ENCODE results near the gene ITSN2. TPM values are rescaled to one million over a fixed set of nuclear protein-coding genes. Genes with fewer than 3 reads are reported as not detected.

ITSN2 gene
- total RNA-seq, 1 experiment from 2014 or later = 36.5 TPM

DNA sequence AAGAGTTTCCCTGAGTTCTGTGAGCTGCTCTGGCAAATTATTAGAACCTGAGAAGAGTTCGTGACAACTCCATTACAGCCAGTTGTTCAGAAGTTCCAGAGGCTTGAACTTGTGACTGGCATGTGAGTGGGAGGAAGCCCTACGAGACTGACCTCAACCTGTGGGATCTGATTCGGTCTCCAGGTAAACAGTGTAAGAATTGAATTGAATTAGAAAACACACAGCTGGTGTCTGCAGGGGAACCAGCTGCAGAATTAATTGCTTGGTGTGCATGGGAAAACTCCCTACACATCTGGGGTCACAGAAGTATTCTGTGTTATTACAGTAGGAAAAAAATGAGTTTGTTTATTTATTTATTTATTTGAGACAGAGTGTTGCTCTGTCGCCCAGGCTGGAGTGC is 14.0 kb upstream of the ITSN2 start:
- no TSS peak for BruUV-seq (replicated peaks)
- Mint-ChIP-seq H3K4me1 (ENCODE audit: insufficient read depth, unreplicated experiment) (no peaks in the 10 kb centered on the region), H3K4me3 (ENCODE audit: unreplicated experiment) (no peak overlapping the region), H3K36me3 (ENCODE audit: insufficient read depth, unreplicated experiment) (no peaks in the 10 kb centered on the region), H3K27me3 (ENCODE audit: insufficient read depth, unreplicated experiment) (no peaks in the 10 kb centered on the region), H3K9me3 (ENCODE audit: unreplicated experiment) (no peaks in the 10 kb centered on the region), H3K27ac (ENCODE audit: low read depth, unreplicated experiment) (no peak overlapping the region)
- CTCF ChIA-PET = interaction anchor here (0.6 to 1.2 kb wide), 4 partner anchors 70 to 1477 kb away, joined by 4 to 5 read pairs (median 4); no protein-coding TSS in a partner anchor
- POLR2A ChIA-PET = no interaction called here
- intact Hi-C loops (cut with micrococcal nuclease) = no loop called here
- TF ChIP-seq CTCF (IDR thresholded peaks at IDR 0.05; ENCODE audit: unreplicated experiment) = no peak
- no peak for DNase-seq (ENCODE audit: unreplicated experiment)

DNA sequence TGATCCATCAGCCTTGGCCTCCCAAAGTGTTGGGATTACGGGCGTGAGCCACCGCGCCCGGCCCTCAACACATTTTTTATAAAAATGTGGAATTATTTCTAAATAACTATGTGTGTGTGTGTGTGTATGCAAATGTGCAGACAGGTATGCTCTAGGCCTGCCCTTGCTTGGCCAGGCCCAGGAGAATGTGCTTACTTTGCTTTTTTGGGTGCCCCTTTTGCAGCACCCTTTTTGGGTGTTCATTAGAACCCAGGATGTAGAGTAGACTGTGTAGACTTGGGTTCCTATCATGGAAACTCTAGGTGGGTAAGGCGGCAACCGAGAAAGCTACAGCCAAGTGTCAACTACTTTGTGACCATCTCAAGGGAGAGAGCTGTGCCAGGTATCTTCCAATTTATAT is 11.7 kb upstream of the ITSN2 start:
- Mint-ChIP-seq H3K4me1 (ENCODE audit: insufficient read depth, unreplicated experiment) (no peaks in the 10 kb centered on the region), H3K4me3 (ENCODE audit: unreplicated experiment) (no peak overlapping the region), H3K27ac (ENCODE audit: low read depth, unreplicated experiment) (no peak overlapping the region), H3K9me3 (ENCODE audit: unreplicated experiment) (no peaks in the 10 kb centered on the region), H3K36me3 (ENCODE audit: insufficient read depth, unreplicated experiment) (no peaks in the 10 kb centered on the region), H3K27me3 (ENCODE audit: insufficient read depth, unreplicated experiment) (no peaks in the 10 kb centered on the region)
- TF ChIP-seq CTCF (IDR thresholded peaks at IDR 0.05; ENCODE audit: unreplicated experiment) = no peak
- DNase-seq (ENCODE audit: unreplicated experiment) = no peak
- ChIA-PET POLR2A (interaction anchor here (0.7 kb wide), 1 partner anchor 11 kb away, joined by 4 read pairs; the partner anchor contains the start of gene ITSN2), CTCF (interaction anchor here (0.7 kb wide), 1 partner anchor 13 kb away, joined by 4 read pairs; no protein-coding TSS in a partner anchor)
- BruUV-seq (replicated peaks) = no TSS peak
- intact Hi-C loops (cut with micrococcal nuclease) = no loop called here

- CTCF ChIA-PET = interaction anchor here (0.5 to 0.7 kb wide), 2 partner anchors 17 to 23 kb away, joined by 3 to 4 read pairs; no protein-coding TSS in a partner anchor
- no TSS peak for BruUV-seq (replicated peaks)
- no peaks in the 10 kb centered on the region for H3K27me3 Mint-ChIP-seq (ENCODE audit: insufficient read depth, unreplicated experiment)
- no peak overlapping the region for H3K4me3 Mint-ChIP-seq (ENCODE audit: unreplicated experiment)
- H3K4me1 Mint-ChIP-seq (ENCODE audit: insufficient read depth, unreplicated experiment) = peaks cover 16% of the 10 kb centered on the region
- no peaks in the 10 kb centered on the region for H3K9me3 Mint-ChIP-seq (ENCODE audit: unreplicated experiment)
- H3K27ac Mint-ChIP-seq (ENCODE audit: low read depth, unreplicated experiment) = peak overlapping the region; percentile 12
- intact Hi-C loops (cut with micrococcal nuclease) = no loop called here
- H3K36me3 Mint-ChIP-seq (ENCODE audit: insufficient read depth, unreplicated experiment) = no peaks in the 10 kb centered on the region
- POLR2A ChIA-PET = no interaction called here
- DNase-seq (ENCODE audit: unreplicated experiment) = no peak
- TF ChIP-seq CTCF (IDR thresholded peaks at IDR 0.05; ENCODE audit: unreplicated experiment) = no peak
Observed at GRCh38 chr2:24365826-24366225, 5.5 kb upstream of the ITSN2 start.

GRCh38 chr2:24365051-24365450 is 4.7 kb upstream of the ITSN2 start:
- ChIA-PET CTCF (no interaction called here), POLR2A (no interaction called here)
- Mint-ChIP-seq H3K4me1 (ENCODE audit: insufficient read depth, unreplicated experiment) (peaks cover 16% of the 10 kb centered on the region), H3K36me3 (ENCODE audit: insufficient read depth, unreplicated experiment) (no peaks in the 10 kb centered on the region), H3K27me3 (ENCODE audit: insufficient read depth, unreplicated experiment) (no peaks in the 10 kb centered on the region), H3K27ac (ENCODE audit: low read depth, unreplicated experiment) (peak overlapping the region; percentile 78), H3K9me3 (ENCODE audit: unreplicated experiment) (no peaks in the 10 kb centered on the region), H3K4me3 (ENCODE audit: unreplicated experiment) (no peak overlapping the region)
- intact Hi-C loops (cut with micrococcal nuclease) = no loop called here
- BruUV-seq (replicated peaks) = no TSS peak
- no peak for TF ChIP-seq CTCF (IDR thresholded peaks at IDR 0.05; ENCODE audit: unreplicated experiment)
- peak; percentile 55 for DNase-seq (ENCODE audit: unreplicated experiment)

Measured in MCF 10A (cell line).